Activated naive CD4-positive, alpha-beta T cell treated with Interleukin-2 at 50 U/mL for 16 hours (primary cell): Measurements from ENCODE around the gene RAMP1.
A peak's percentile ranks its signal among the peaks of the same experiment; 100 is the strongest.
"Not testable (repeated sequence)": the region's sequence is repeated elsewhere in the genome, so short reads cannot be mapped to it uniquely, and the experiment has no call there.

ENCODE experiments used
- DNase-seq: peaks from one replicate; pipeline ENCODE4 v3.0.0-alpha.2; 2020

RAMP1 gene

GRCh38 chr2:237859533-237860272, at the start of gene RAMP1:
TSS of gene RAMP1 (plus strand) at chr2:237859623. CDS start at chr2:237859676, 53 bp downstream.
- no peak for DNase-seq

- no peak for DNase-seq
Observed at GRCh38 chr2:237815637-237816036, 43.8 kb upstream of the RAMP1 start.

GRCh38 chr2:237816531-237816930, 42.9 kb upstream of the RAMP1 start:
- DNase-seq, result no peak

- DNase-seq, result no peak
Observed at GRCh38 chr2:237818066-237818473, 41.4 kb upstream of the RAMP1 start.

GRCh38 chr2:237819231-237819630, 40.2 kb upstream of the RAMP1 start:
- DNase-seq, result no peak

GRCh38 chr2:237820421-237820820, 39.0 kb upstream of the RAMP1 start:
- no peak for DNase-seq

- no peak for DNase-seq
Observed at GRCh38 chr2:237823544-237823943, 35.9 kb upstream of the RAMP1 start.

GRCh38 chr2:237824085-237824484, 35.3 kb upstream of the RAMP1 start:
- DNase-seq, result no peak

- DNase-seq, result no peak
Observed at GRCh38 chr2:237827421-237827987, 31.9 kb upstream of the RAMP1 start.

GRCh38 chr2:237830522-237830921, 28.9 kb upstream of the RAMP1 start:
- DNase-seq, result no peak

- no peak for DNase-seq
Observed at GRCh38 chr2:237833546-237833945, 25.9 kb upstream of the RAMP1 start.

- DNase-seq, result no peak
Observed at GRCh38 chr2:237835372-237835771, 24.1 kb upstream of the RAMP1 start.

- DNase-seq, result no peak
Observed at GRCh38 chr2:237841051-237841450, 18.4 kb upstream of the RAMP1 start.

GRCh38 chr2:237848940-237849339, 10.5 kb upstream of the RAMP1 start:
- not testable (repeated sequence) for DNase-seq

- no peak for DNase-seq
Observed at GRCh38 chr2:237854295-237854694, 5.1 kb upstream of the RAMP1 start.

- no peak for DNase-seq
Observed at GRCh38 chr2:237857791-237858190, 1.6 kb upstream of the RAMP1 start.

GRCh38 chr2:237858294-237859081, 935 bp upstream of the RAMP1 start:
- peak; percentile 38 for DNase-seq

GRCh38 chr2:237859082-237859433, 365 bp upstream of the RAMP1 start:
- no peak for DNase-seq

- DNase-seq, result no peak
Observed at GRCh38 chr2:237860273-237860935, 981 bp downstream of the RAMP1 start.

GRCh38 chr2:237861875-237862527, 2.6 kb downstream of the RAMP1 start:
- DNase-seq, result no peak

GRCh38 chr2:237862528-237862895, 3.1 kb downstream of the RAMP1 start:
- DNase-seq, result no peak

- DNase-seq, result no peak
Observed at GRCh38 chr2:237863102-237863511, 3.7 kb downstream of the RAMP1 start.
